Measurements from ENCODE around the gene ANTKMT.

The ANTKMT gene

GRCh38 chr16:715477-716199, 5.3 kb upstream of the ANTKMT start:
- no peak for DNase-seq (ENCODE audit: low read depth)

DNA sequence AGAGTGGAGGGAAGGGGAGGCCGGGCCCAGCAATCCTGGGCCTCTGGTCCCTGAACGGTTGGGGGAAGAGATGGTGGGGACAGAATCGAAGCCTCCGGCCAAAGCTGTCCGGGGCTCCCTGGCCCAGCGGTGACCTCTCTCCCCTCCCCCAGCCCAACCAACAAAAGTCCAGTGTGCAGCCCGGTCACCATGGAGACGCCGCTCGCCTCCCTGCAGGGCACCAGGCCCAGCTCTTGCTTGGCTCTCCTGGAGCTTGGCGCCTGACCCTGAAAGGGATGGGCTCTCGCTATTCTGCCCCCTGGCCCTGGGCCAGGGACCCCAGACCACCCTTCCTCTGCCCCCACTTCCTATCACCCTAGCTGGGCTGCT, 4.8 kb upstream of the ANTKMT start:
- no peak for DNase-seq (ENCODE audit: low read depth)

- no peak for DNase-seq (ENCODE audit: low read depth)
These were observed 4.1 kb upstream of the ANTKMT start for GRCh38 chr16:716768-717325.

DNA sequence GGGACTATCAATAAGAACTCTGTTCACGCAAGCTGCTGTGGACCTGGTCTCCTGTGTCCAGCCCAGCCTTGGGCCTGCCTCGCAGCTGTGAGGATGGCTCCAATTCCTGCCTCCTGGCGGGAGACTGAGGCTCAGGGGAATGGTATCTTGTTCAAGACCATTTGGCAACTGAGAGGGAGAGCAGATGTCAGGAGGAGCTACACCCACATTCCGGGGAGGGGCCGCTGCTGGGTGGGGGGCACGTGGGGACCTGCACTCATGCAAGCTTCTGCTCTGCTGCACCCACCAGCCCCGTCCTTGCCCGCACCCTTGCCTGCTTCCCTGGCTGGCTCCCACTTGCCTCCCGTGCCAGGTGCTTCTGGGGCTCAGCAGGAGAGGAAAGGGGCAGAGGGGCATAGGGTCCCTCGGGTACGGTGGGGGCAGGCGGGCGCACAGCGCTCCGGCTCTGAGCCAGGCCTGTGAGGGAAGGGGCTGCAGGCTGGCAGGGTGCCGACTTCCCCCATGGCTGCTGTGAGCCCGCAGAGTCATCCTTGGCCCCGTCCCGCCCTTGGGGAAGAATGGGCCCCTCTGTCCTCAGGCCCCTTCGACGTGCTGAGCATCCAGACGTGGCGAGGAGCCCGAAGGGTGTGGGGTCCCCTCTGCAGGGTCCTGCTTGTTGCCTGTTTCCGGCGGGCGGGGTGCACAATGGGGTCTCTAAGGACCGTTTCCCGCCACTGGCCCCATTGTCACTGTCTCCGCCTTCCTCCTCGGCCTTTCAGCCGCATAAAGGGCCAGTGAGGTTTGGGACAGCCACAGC, 3.3 kb upstream of the ANTKMT start:
- no peak for DNase-seq (ENCODE audit: low read depth)

DNA sequence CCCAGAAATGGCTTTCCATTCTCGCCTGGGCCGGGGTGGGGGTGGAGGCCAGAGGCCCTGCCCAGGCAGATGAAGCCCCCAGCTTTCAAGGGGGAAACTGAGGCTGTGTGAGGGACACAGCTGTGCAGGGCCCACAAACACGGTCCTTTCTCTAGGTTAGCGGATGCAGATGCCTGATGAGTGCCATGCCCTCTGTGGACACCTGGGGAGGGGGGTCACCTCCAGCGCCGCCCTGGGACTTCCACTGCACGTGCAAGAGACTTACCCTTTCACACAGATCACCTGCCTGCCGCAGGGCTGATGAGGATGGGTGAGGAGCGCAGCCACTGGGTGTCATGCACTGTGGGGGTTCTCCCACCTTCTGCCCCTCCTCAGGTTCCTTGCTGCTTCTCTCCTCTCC, 2.6 kb upstream of the ANTKMT start:
- no peak for DNase-seq (ENCODE audit: low read depth)

DNA sequence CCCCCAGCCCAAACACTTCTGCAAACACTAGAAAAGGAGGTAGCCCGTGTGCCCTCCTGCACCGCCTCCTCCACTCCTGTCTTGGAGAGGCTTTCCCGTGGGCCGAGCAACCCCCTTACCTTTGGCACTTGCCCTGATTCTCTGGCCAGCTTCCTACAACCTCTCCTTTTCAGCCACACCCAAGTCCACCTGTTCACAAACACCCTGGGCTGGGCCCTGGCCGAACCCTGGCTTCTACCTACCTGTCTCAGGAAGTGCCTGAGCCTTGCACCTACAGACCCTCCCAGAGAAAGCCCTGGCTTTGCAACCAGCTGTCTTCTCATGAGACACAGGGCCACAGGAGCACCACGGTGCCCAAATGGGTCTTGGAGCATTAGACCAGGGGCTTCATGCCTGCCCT, 2.0 kb upstream of the ANTKMT start:
- no peak for DNase-seq (ENCODE audit: low read depth)

DNA sequence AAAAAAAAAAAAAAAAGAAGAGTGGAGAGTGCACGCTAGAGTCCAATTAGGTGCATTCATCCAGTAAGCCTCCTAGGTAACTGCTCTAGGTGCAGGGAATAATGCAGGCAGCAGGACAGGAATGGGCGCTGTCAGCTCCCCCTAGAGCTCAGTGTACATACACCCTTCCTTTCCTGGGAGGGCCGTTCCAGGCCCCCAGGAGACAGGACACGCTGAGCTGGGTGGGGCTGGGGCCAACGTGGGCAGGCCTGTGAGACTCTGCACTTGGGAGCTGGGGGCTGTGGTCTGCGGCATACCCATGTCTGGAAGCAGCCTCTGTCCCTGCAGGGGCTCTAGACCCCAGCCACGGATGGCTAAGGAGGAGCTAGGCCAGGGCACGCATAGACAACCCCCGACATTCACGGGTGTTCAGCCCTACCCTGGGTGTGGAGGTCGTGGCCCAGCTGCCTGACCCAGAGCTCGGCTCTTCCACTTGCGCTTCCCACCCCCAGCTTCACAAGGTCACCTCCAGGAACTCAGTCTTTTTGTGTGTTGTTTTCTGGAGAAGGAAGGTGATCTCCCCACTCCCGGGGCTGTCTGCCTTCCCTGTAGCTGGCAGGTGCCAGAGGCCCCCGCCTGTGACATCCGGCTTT, 1.0 kb upstream of the ANTKMT start:
- no peak for DNase-seq (ENCODE audit: low read depth)

DNA sequence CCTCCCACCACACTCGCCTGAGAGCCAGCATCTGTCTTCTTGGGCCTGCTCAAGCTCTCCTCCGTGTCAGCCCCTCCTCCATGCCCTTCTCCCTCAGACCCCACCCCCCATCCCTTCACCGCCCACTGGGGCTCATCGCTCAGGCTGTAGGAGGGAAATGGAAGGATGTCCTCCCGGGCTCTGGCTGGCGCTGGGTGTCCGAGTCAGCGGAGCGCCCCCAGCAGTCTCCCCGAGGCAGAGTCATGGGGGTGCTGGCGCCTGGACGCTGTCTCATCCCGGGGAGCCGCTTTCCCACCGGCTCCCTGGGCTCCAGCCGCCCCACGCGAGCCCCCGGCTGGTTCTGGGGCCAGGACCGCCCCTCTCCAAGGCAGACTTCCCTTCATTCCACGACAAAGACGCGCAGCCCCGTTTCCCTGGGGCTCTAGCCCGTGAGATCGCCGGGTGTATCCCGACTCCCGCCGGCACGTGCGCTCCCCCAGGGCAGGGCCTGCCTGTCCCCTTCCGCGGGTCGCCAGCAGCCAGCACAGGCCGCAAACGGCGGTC, 428 bp upstream of the ANTKMT start:
- no peak for DNase-seq (ENCODE audit: low read depth)

DNA sequence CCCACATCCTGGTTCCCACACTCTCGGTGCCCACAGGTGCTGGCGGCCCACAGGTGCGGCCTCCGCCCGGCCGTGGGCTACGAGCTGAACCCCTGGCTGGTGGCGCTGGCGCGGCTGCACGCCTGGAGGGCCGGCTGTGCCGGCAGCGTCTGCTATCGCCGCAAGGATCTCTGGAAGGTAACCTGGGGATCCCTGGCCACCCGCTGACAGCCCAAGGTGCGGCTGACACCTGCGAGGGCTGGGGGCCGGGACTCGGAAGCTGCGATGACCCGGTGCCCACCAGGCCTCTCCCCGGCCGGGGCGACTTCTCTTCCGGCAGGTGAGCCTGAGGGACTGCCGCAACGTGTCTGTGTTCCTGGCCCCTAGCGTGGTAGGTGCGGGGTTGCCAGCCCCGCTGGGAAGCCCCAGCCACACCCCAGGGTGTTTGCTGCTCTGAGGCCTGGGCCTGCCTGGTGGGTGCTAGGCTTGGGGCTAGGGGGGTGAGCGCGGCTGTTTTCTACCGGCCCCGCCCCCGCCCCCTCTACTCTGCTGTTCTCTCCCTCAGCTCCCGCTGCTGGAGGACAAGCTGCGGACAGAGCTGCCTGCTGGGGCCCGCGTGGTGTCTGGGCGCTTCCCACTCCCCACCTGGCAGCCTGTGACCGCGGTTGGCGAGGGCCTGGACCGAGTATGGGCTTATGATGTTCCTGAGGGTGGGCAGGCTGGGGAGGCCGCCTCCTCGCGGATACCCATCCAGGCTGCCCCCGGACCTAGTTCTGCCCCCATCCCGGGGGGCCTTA, 1.0 kb downstream of the ANTKMT start:
- DNase-seq (ENCODE audit: low read depth) = no peak

DNA sequence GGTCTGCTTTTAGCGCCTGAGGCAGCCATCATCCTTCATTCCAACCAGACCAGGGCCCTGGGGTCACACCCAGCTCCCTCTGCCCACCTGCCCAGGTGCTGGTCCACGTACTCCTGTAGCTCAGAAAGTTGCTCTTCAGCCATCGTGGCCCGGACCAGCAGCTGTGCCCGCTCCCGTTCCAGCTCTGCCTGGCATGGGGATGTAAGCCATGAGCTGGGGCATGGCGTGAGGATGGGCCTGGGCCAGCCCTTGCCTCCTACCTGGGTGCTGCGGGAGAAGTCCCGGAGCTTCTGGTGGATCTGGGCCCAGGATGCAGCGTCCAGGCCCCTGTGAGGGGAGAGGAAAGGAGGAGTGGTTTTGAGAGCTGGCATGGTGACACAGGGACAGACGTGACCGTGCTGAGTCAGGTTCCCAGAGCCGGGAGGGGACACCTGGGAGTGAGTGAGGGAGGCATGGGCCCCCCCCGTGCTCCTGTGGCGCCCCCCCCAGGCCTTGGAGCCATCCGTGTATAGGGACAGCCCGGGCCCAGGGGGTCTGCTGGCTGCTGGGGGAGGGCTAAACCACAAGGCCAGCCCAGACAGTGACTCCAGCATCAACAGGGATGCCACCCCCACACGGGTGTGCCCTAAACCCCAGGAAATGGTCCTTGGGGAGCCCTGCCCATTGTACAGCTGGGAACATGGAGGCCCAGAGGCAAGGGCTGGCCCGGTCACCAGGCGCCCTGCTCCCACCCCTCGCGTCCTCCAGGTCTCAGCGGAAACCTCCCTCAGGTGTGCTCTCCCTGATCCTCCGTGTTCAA, 2.1 kb downstream of the ANTKMT start:
- DNase-seq (ENCODE audit: low read depth) = no peak

DNA sequence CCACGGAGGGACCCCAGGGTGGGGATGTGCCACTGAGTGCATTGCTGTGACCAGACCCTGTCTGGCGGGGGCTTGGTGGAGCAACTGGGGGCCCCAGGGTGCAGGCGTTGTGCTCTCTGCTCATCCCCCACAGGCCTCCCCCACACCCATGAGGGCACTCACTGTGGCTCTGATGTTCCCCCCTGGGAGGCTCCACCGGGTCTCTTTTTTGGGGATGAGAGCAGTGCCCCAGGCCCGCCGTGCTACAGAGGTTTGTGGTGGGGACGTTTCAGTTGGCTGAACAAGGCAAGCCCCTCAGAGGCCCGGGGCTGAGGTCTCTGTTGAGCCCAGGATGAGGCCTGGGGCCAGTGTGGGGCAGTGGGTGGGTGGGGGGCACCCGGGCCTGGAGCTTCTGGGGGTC, 2.7 kb downstream of the ANTKMT start:
- DNase-seq (ENCODE audit: low read depth) = no peak

DNA sequence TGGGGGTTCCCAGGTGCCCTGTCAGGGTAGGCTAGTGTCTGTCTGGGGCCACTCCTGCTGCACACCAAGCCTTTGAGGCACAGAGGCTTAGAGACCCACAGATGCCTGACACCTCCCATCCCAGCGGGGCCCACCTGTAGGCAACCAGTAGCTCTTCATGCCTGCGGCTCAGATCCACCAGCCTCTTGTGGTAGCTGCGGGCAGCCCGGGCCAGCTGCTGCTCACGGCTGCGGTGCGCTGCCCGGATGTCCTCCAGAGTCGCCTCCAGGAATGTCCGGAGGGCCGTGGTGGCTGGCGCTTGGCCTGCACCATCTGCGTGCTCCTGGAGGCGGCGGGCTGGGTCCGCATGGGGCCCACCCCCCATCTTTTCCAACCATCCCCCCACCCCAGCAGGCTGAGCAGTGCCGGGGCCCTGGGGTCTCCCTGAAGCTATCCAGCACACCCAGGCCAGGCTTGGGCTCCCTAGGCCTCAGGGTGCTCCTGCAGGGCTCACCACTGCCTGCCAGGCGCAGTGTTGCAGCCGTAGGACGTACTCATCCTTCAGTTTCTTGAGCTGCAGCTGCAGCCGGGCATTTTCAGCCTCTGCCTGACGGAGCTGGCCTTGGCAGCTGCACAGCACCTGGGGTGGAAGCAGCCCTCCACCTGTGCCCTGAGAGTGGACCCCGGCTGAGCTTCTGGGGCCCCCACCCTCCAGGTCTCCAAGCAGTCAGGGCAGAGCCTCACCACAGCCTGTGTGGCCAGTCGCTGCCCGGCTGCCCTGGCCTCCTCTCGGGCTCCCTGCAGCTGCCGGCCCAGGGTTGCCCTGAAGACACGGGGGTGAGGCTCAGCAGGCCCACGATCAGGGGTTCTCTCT, 3.5 kb downstream of the ANTKMT start:
- DNase-seq (ENCODE audit: low read depth) = no peak

- DNase-seq (ENCODE audit: low read depth) = no peak
These were observed 4.1 kb downstream of the ANTKMT start for GRCh38 chr16:725041-725376.

DNA sequence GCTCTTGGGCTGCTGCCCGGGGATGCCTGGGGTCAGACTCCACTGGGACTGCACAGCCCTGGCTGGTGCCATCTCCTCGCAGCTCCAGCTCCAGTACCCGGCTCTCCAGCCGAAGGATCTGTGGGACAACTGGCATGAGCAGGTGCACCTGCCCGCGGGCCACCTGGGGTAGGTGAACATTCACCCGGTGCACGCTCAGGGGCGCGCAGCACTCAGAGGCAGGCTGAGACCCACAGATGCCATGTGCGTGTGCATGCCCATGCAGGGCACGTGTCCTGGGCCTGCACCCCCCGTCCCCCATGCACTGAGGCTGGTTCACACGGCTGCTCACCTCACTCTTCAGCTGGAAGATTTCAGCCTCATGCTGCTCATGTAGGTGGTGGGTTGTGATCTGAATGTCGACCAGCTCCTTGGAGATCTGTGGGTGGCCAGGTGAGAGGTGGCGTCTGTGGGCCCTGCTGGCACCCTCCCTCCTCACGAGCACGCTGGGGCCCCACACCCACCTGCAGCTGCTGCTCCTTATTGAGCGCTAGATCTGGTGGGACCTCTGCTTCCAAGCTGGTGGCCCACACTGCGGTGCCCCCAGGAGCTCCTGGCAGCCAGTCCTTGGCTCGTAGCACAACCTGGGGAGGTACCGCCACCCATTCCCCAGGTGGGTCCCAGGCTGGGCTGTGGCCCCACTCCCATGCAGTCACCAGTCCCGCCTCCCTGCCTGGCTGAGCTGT, 4.7 kb downstream of the ANTKMT start:
- DNase-seq (ENCODE audit: low read depth) = no peak

- DNase-seq (ENCODE audit: low read depth) = no peak
These were observed 5.2 kb downstream of the ANTKMT start for GRCh38 chr16:726188-726437.

- peak; percentile 38 for DNase-seq (ENCODE audit: low read depth)
These were observed 5.7 kb downstream of the ANTKMT start, which contains the start of the genes CCDC78 and HAGHL for GRCh38 chr16:726438-727290. Gene CCDC78, minus strand, starts transcription at chr16:726443. Its CDS starts 76 bp downstream, at chr16:726367. Gene HAGHL, plus strand, starts transcription at chr16:727106. Its CDS starts 404 bp downstream, at chr16:727510.

DNA sequence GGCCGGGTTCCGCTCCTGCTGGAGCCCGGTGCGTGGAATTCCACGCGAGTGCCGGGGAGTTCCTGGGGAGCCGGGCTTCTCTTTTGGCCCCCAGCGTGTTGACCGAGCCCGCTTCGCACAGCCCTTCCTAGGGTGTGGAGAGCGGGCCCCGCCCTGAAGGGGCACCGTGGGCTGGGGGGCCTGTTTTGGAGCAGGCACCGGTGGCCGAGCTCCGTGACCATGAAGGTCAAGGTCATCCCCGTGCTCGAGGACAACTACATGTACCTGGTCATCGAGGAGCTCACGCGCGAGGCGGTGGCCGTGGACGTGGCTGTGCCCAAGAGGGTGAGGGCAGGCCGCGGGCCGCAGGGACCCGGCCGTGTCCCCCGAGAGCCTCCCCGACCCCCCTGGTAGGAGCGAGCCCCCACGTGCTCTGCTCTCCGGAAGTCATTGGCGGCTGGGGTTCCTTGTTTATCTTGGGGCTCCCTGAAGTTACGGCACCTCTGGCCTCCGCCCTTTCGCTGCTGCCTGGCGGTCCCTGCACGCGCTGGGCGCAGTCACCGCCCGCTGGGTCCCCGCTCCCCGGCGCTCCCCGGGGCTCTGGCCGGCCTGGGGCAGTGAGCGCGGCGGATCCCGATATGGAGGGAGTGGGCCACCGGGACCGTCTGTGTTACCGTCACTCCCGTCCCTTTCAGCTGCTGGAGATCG, 6.5 kb downstream of the ANTKMT start:
- no peak for DNase-seq (ENCODE audit: low read depth)
